ENCODE data around the gene DDIT4L.

DDIT4L gene, protein sequence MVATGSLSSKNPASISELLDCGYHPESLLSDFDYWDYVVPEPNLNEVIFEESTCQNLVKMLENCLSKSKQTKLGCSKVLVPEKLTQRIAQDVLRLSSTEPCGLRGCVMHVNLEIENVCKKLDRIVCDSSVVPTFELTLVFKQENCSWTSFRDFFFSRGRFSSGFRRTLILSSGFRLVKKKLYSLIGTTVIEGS

DNA sequence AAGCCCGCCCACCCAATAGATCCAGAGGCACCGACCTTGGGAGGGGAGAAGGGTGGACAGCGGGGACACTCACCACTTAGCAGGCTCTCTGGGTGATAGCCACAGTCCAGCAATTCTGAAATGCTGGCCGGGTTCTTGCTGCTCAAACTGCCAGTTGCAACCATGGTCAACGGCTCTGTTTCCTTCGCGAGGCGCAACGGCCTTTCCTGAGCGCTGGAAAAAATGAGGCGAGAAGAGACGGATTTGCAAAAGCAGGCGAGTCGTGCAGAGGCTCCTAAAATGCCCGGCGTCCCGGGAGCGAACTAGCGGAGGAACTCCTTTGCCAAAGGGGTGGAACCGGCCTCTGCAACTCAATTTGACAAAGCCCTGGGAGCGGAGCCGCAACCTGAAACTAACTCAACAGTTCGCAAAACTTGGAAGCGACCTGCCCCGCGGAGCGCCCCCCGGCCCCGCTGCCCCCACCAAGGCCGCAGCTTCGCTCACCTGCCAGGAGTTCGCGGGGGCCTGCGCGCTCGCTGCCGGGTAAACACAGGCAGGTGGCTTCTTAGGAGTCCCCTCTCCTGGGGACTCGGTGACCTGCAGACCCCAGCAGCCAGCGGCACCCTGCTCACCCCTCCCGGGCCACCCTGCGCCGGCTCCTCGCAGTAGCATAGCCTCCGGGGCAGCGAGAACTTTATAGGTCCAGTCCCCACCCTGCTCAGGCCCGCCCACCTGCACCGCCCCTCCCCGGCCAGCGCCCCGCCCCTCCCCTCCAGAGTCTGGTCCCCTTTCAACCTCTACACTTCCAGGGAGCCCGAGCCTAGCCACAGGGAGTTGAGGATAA is at the start of gene DDIT4L:
Gene DDIT4L, minus strand, starts transcription at position 649 of the 823 bp plus-strand sequence. Its CDS starts 485 bp downstream, at position 164.
- Mint-ChIP-seq H3K4me3 (peak within 1 kb of the TSS; percentile 87), H3K9me3 (no peaks in the 10 kb centered on the region), H3K36me3 (ENCODE audit: low read depth) (no peaks in the 10 kb centered on the region), H3K4me1 (peaks cover 24% of the 10 kb centered on the region), H3K27ac (no peak within 1 kb of the TSS), H3K27me3 (ENCODE audit: low read depth, poor library complexity) (peaks cover 53% of the 10 kb centered on the region)
- TF ChIP-seq, protein P1, sequence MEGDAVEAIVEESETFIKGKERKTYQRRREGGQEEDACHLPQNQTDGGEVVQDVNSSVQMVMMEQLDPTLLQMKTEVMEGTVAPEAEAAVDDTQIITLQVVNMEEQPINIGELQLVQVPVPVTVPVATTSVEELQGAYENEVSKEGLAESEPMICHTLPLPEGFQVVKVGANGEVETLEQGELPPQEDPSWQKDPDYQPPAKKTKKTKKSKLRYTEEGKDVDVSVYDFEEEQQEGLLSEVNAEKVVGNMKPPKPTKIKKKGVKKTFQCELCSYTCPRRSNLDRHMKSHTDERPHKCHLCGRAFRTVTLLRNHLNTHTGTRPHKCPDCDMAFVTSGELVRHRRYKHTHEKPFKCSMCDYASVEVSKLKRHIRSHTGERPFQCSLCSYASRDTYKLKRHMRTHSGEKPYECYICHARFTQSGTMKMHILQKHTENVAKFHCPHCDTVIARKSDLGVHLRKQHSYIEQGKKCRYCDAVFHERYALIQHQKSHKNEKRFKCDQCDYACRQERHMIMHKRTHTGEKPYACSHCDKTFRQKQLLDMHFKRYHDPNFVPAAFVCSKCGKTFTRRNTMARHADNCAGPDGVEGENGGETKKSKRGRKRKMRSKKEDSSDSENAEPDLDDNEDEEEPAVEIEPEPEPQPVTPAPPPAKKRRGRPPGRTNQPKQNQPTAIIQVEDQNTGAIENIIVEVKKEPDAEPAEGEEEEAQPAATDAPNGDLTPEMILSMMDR (IDR thresholded peaks at IDR 0.05): no peak
- peak; percentile 74 for DNase-seq

DNA sequence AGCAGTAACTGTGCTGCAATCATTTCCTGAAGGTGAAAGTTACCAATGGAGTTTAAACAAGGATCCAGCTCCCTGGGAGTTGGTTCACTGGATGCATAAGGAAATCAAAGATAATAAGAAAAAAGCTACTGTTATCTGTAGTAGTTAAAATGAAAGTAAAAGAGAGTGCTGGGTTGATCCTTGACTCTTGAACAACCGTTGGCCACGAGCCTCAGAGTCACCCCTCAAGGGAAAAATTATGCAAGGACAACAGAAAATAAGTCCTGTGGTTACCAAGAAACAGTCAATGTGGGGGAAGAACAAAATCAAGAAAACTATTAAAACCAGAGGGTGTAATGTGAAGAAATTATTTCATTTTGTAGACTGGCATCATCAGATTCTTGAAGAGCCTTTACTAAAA is 49.7 kb upstream of the DDIT4L start:
- no peak overlapping the region for H3K27ac Mint-ChIP-seq
- H3K36me3 Mint-ChIP-seq (ENCODE audit: low read depth): no peaks in the 10 kb centered on the region
- TF ChIP-seq, protein P1 (IDR thresholded peaks at IDR 0.05): no peak
- peaks cover 22% of the 10 kb centered on the region for H3K9me3 Mint-ChIP-seq
- DNase-seq: no peak
- H3K27me3 Mint-ChIP-seq (ENCODE audit: low read depth, poor library complexity): no peaks in the 10 kb centered on the region
- no peak overlapping the region for H3K4me3 Mint-ChIP-seq
- no peaks in the 10 kb centered on the region for H3K4me1 Mint-ChIP-seq

DNA sequence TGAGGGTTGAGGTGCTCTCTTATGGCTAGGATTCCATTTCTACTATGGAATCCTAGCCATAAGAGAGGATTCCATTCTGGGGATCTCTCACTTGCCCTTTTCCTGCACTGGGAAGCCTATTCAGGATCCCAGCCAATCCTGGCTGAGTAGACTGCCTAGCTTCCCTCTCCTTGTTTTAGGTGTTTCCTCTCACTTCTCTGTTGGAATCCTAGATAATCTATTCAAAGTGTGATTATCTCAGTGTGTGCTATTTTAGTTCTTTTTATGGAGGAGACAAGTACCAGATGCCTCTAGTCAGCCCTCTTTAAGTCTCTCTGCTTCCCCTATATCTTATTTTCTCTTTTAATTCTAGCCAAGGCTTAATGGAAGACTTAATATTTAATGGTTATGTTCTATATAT is 34.5 kb upstream of the DDIT4L start:
- TF ChIP-seq, protein P1 (IDR thresholded peaks at IDR 0.05): no peak
- Mint-ChIP-seq H3K36me3 (ENCODE audit: low read depth) (peaks cover 8% of the 10 kb centered on the region), H3K9me3 (peaks cover 55% of the 10 kb centered on the region), H3K4me1 (no peaks in the 10 kb centered on the region), H3K27me3 (ENCODE audit: low read depth, poor library complexity) (peaks cover 8% of the 10 kb centered on the region), H3K4me3 (no peak overlapping the region), H3K27ac (no peak overlapping the region)
- no peak for DNase-seq

DNA sequence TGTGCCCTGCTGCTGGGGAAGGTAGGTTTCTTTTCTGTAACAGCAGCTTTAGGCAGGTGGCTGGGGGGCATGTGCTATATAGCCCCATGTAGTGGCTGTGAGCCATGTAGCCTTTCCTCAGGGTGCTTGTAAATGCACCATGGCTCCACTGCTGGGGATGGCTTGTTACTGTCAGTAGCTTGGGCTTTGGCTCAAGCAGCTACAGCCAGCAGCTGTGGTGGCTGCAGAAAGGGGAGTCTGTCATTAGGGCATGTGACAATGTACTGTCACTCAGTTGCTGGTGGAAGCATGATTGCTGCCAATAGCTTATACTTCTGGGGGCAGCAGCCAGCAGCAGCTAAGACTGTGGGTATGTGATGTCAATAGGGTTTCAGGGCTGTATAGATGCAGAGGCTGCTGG is 33.9 kb upstream of the DDIT4L start:
- TF ChIP-seq, protein P1 (IDR thresholded peaks at IDR 0.05): no peak
- Mint-ChIP-seq H3K4me3 (no peak overlapping the region), H3K27me3 (ENCODE audit: low read depth, poor library complexity) (peaks cover 4% of the 10 kb centered on the region), H3K4me1 (no peaks in the 10 kb centered on the region), H3K9me3 (peaks cover 55% of the 10 kb centered on the region), H3K27ac (no peak overlapping the region), H3K36me3 (ENCODE audit: low read depth) (peaks cover 8% of the 10 kb centered on the region)
- DNase-seq: no peak

DNA sequence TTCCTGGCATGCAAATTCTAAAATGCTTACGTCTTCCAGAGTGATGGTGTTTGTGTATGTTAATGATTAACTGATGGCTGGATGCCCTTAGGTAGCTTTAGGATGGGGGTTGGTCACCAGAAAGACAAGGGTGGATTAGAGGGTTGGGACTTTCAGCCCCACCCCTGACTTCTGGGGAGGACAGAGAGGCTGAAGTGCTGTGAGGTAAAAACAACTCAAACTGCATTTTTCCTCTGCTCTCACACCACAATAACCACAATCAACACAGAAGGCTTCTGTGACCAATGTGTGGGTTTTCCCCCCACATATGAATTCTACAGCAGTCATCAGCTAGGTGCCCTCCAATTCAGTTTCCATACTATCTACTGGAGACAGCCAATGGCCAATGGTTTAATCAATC is 18.7 kb upstream of the DDIT4L start:
- no peaks in the 10 kb centered on the region for H3K36me3 Mint-ChIP-seq (ENCODE audit: low read depth)
- TF ChIP-seq, protein P1 (IDR thresholded peaks at IDR 0.05): no peak
- no peak overlapping the region for H3K27ac Mint-ChIP-seq
- H3K9me3 Mint-ChIP-seq: no peaks in the 10 kb centered on the region
- H3K27me3 Mint-ChIP-seq (ENCODE audit: low read depth, poor library complexity): no peaks in the 10 kb centered on the region
- no peak overlapping the region for H3K4me3 Mint-ChIP-seq
- no peak for DNase-seq
- H3K4me1 Mint-ChIP-seq: no peaks in the 10 kb centered on the region

Measured in nephron progenitor cell (in vitro differentiated cells).